IPS-11a (cell line): ENCODE measurements around the gene GALNTL6.
"Not testable (repeated sequence)": the region's sequence is repeated elsewhere in the genome, so short reads cannot be mapped to it uniquely, and the experiment has no call there.

Source experiments
- H3K4me3 ChIP-seq: one replicate; pipeline ENCODE4 v1.5.1; 2013; ENCODE audit warnings: low read depth, low read length, control low read depth

Gene GALNTL6

GRCh38 chr4:172998527-172999469 lies 1185.6 kb downstream of the GALNTL6 start:
- H3K4me3 ChIP-seq: no peak overlapping the region

- no peak overlapping the region for H3K4me3 ChIP-seq
These were observed 1188.4 kb downstream of the GALNTL6 start for GRCh38 chr4:173001571-173001970.

GRCh38 chr4:173002830-173003561 lies 1189.8 kb downstream of the GALNTL6 start:
- H3K4me3 ChIP-seq: no peak overlapping the region

- H3K4me3 ChIP-seq: no peak overlapping the region
These were observed 1192.9 kb downstream of the GALNTL6 start for GRCh38 chr4:173005912-173006633.

GRCh38 chr4:173008436-173008835 lies 1195.2 kb downstream of the GALNTL6 start:
- no peak overlapping the region for H3K4me3 ChIP-seq

GRCh38 chr4:173009129-173009823 lies 1196.1 kb downstream of the GALNTL6 start:
- no peak overlapping the region for H3K4me3 ChIP-seq

- H3K4me3 ChIP-seq: no peak overlapping the region
These were observed 1199.4 kb downstream of the GALNTL6 start for GRCh38 chr4:173012608-173013007.

- H3K4me3 ChIP-seq: no peak overlapping the region
These were observed 1200.2 kb downstream of the GALNTL6 start for GRCh38 chr4:173013232-173013930.

GRCh38 chr4:173014113-173014558 lies 1200.9 kb downstream of the GALNTL6 start:
- no peak overlapping the region for H3K4me3 ChIP-seq

GRCh38 chr4:173014836-173015235 lies 1201.6 kb downstream of the GALNTL6 start:
- H3K4me3 ChIP-seq: no peak overlapping the region

GRCh38 chr4:173017802-173018201 lies 1204.6 kb downstream of the GALNTL6 start:
- H3K4me3 ChIP-seq: no peak overlapping the region

GRCh38 chr4:173018446-173018845 lies 1205.2 kb downstream of the GALNTL6 start:
- no peak overlapping the region for H3K4me3 ChIP-seq

GRCh38 chr4:173019664-173020063 lies 1206.5 kb downstream of the GALNTL6 start:
- no peak overlapping the region for H3K4me3 ChIP-seq

GRCh38 chr4:173021746-173022573 lies 1208.8 kb downstream of the GALNTL6 start:
- not testable (repeated sequence) for H3K4me3 ChIP-seq

GRCh38 chr4:173024203-173024602 lies 1211.0 kb downstream of the GALNTL6 start:
- no peak overlapping the region for H3K4me3 ChIP-seq

GRCh38 chr4:173025131-173025530 lies 1211.9 kb downstream of the GALNTL6 start:
- H3K4me3 ChIP-seq: no peak overlapping the region

- H3K4me3 ChIP-seq: no peak overlapping the region
These were observed 1224.0 kb downstream of the GALNTL6 start for GRCh38 chr4:173037242-173037641.

- H3K4me3 ChIP-seq: no peak overlapping the region
These were observed 1225.1 kb downstream of the GALNTL6 start for GRCh38 chr4:173038192-173038896.
